ENCODE results near the gene SMYD4. TPM values are rescaled to one million over a fixed set of nuclear protein-coding genes. Genes with fewer than 3 reads are reported as not detected.

The SMYD4 gene
- total and polyA plus RNA-seq, 10 of the 15 experiments (the other 5 are each of a cell fraction or from before 2014, with no cell fraction given): 2.1 to 18.8 (median 13.7) TPM

DNA sequence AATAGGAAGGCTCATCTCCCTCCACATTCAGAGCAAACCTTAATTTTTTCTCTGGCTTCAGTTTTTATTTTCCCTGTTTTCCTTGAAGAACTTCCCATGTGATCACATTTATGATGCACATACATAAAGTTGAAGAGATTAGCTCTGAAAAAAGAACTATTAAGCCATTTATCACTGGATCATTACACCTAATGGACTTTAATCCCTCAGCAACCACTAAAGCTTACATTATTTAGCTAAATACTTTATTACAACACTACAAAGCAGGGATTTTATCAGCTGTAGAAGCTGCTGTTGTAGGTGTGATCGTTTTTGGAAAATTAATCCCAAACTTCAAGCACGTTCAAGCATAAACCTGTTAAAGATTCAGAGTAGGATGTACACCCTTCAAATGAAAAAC is 21.1 kb downstream of the SMYD4 start:
- no peak for FAIRE-seq
- intact Hi-C loops (cut with micrococcal nuclease; ENCODE audit: unreplicated experiment): no loop called here
- CTCF ChIA-PET: interaction anchor here (0.7 to 1.0 kb wide), 2 partner anchors 15 to 56 kb away, joined by 3 read pairs; no protein-coding TSS in a partner anchor

More for the DNA sequence above, 21.1 kb downstream of the SMYD4 start:
- ATAC-seq (no peak), DNase-seq (ENCODE audit: low read depth, low spot score) (no peak)
- peaks cover 6 to 7% of the 10 kb centered on the region in 2 experiments; a peak in 3 of 4 replicates for H3K36me3 ChIP-seq (ENCODE audit: control insufficient read depth in 2 of 2, insufficient read depth in 2 of 2, low read length in 1 of 2)
- in situ Hi-C loops (cut with MboI): no loop called here
- no peak overlapping the region for H3K4me3 ChIP-seq
- H3K27me3 ChIP-seq (replicated peaks in 1 of 2; ENCODE audit: control insufficient read depth in 2 of 2, insufficient read depth in 2 of 2, low read length in 1 of 2): no peaks in the 10 kb centered on the region
- no peaks in the 10 kb centered on the region for H3K79me2 ChIP-seq (ENCODE audit: control insufficient read depth, insufficient read depth, low read length)
- no peak overlapping the region for H3K9ac ChIP-seq (ENCODE audit: control insufficient read depth, insufficient read depth, low read length)
- TF ChIP-seq, protein P1, sequence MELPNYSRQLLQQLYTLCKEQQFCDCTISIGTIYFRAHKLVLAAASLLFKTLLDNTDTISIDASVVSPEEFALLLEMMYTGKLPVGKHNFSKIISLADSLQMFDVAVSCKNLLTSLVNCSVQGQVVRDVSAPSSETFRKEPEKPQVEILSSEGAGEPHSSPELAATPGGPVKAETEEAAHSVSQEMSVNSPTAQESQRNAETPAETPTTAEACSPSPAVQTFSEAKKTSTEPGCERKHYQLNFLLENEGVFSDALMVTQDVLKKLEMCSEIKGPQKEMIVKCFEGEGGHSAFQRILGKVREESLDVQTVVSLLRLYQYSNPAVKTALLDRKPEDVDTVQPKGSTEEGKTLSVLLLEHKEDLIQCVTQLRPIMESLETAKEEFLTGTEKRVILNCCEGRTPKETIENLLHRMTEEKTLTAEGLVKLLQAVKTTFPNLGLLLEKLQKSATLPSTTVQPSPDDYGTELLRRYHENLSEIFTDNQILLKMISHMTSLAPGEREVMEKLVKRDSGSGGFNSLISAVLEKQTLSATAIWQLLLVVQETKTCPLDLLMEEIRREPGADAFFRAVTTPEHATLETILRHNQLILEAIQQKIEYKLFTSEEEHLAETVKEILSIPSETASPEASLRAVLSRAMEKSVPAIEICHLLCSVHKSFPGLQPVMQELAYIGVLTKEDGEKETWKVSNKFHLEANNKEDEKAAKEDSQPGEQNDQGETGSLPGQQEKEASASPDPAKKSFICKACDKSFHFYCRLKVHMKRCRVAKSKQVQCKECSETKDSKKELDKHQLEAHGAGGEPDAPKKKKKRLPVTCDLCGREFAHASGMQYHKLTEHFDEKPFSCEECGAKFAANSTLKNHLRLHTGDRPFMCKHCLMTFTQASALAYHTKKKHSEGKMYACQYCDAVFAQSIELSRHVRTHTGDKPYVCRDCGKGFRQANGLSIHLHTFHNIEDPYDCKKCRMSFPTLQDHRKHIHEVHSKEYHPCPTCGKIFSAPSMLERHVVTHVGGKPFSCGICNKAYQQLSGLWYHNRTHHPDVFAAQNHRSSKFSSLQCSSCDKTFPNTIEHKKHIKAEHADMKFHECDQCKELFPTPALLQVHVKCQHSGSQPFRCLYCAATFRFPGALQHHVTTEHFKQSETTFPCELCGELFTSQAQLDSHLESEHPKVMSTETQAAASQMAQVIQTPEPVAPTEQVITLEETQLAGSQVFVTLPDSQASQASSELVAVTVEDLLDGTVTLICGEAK (IDR thresholded peaks at IDR 0.05; ENCODE audit: borderline replicate concordance): no peak
- TF ChIP-seq, protein P2, sequence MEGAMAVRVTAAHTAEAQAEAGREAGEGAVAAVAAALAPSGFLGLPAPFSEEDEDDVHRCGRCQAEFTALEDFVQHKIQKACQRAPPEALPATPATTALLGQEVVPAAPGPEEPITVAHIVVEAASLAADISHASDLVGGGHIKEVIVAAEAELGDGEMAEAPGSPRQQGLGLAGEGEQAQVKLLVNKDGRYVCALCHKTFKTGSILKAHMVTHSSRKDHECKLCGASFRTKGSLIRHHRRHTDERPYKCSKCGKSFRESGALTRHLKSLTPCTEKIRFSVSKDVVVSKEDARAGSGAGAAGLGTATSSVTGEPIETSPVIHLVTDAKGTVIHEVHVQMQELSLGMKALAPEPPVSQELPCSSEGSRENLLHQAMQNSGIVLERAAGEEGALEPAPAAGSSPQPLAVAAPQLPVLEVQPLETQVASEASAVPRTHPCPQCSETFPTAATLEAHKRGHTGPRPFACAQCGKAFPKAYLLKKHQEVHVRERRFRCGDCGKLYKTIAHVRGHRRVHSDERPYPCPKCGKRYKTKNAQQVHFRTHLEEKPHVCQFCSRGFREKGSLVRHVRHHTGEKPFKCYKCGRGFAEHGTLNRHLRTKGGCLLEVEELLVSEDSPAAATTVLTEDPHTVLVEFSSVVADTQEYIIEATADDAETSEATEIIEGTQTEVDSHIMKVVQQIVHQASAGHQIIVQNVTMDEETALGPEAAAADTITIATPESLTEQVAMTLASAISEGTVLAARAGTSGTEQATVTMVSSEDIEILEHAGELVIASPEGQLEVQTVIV (IDR thresholded peaks at IDR 0.05; ENCODE audit: borderline replicate concordance, partially characterized antibody): no peak
- no peak for TF ChIP-seq POLR2AphosphoS2 (IDR thresholded peaks at IDR 0.05; ENCODE audit: low read depth, low read length)
- TF ChIP-seq MYC (IDR thresholded peaks at IDR 0.05; ENCODE audit: insufficient read depth, insufficient read length, insufficient replicate concordance, low read length, severe bottlenecking): no peak
- no peak for TF ChIP-seq NKRF (conservative IDR thresholded peaks at IDR 0.05)
- TF ChIP-seq, protein P3, sequence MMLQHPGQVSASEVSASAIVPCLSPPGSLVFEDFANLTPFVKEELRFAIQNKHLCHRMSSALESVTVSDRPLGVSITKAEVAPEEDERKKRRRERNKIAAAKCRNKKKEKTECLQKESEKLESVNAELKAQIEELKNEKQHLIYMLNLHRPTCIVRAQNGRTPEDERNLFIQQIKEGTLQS (IDR thresholded peaks at IDR 0.05; ENCODE audit: borderline replicate concordance, extremely low read depth, low read depth, low read length): no peak
- TF ChIP-seq ZBTB33 (IDR thresholded peaks at IDR 0.05): no peak
- no peak for TF ChIP-seq NFYA (IDR thresholded peaks at IDR 0.05; ENCODE audit: borderline replicate concordance, low read depth, low read length)
- TF ChIP-seq SUPT20H (IDR thresholded peaks at IDR 0.05; ENCODE audit: borderline replicate concordance, control insufficient read depth, low read depth, low read length): no peak
- TF ChIP-seq HDAC6 (IDR thresholded peaks at IDR 0.05; ENCODE audit: unreplicated experiment): no peak
- TF ChIP-seq ZBED1 (IDR thresholded peaks at IDR 0.05; ENCODE audit: borderline replicate concordance): no peak
- no peaks in the 10 kb centered on the region for H3K4me1 ChIP-seq (ENCODE audit: control insufficient read depth, insufficient read depth, low read length)
- SMC1A ChIA-PET (ENCODE audit: uncharacterized antibody, unreplicated experiment): interaction anchor here (0.6 kb wide), 1 partner anchor 9 kb away, joined by 3 read pairs; no protein-coding TSS in a partner anchor
- WGBS (ENCODE audit: insufficient coverage, insufficient replicate concordance, low lambda C conversion rate, missing lambda C conversion rate): 90% methylated on average over 2 of the region's 2 CpGs
- H3K9me3 ChIP-seq (replicated peaks; ENCODE audit: control insufficient read depth, insufficient read depth, low read length): no peaks in the 10 kb centered on the region
- no peaks in the 10 kb centered on the region for H4K20me1 ChIP-seq (ENCODE audit: control insufficient read depth, insufficient read depth)
- RAD21 ChIA-PET (ENCODE audit: unreplicated experiment): no interaction called here
- POLR2A ChIA-PET: no interaction called here
- H3K27ac ChIP-seq (ENCODE audit: control insufficient read depth, insufficient read depth): no peak overlapping the region
- no peak overlapping the region for H2AFZ ChIP-seq (ENCODE audit: control insufficient read depth, low read depth, low read length)
- BruUV-seq (replicated peaks): no TSS peak
- H3K4me2 ChIP-seq (ENCODE audit: control insufficient read depth, insufficient read depth): no peak overlapping the region

Measured in GM12878 (cell line).